Stimulated activated CD4-positive, alpha-beta T cell treated with anti-CD3 and anti-CD28 coated beads, Interleukin-15, amount 100 ng/mL, for 1 hour (primary cell): ENCODE measurements around the gene SRPK1.

ENCODE experiments used
- DNase-seq, 2 donors: peaks; one replicate each; pipeline ENCODE4 v3.0.0-alpha.2; 2020; ENCODE audit warnings: low read depth in 1 of 2, low spot score in 1 of 2

SRPK1 gene

GRCh38 chr6:35903679-35904078 is 17.2 kb downstream of the SRPK1 start:
- no peak for DNase-seq

GRCh38 chr6:35900448-35900847 is 20.4 kb downstream of the SRPK1 start:
- DNase-seq = no peak

- no peak for DNase-seq
These were observed 22.9 kb downstream of the SRPK1 start for GRCh38 chr6:35898003-35898402.

- no peak for DNase-seq
These were observed 23.4 kb downstream of the SRPK1 start for GRCh38 chr6:35897486-35897885.

- no peak for DNase-seq
These were observed 23.9 kb downstream of the SRPK1 start for GRCh38 chr6:35897036-35897435.

GRCh38 chr6:35896228-35896627 is 24.7 kb downstream of the SRPK1 start:
- DNase-seq = no peak

GRCh38 chr6:35895560-35895959 is 25.3 kb downstream of the SRPK1 start:
- no peak for DNase-seq

- no peak for DNase-seq
These were observed 26.1 kb downstream of the SRPK1 start for GRCh38 chr6:35894776-35895175.

GRCh38 chr6:35893246-35893645 is 27.7 kb downstream of the SRPK1 start:
- DNase-seq = no peak

GRCh38 chr6:35892482-35892881 is 28.4 kb downstream of the SRPK1 start:
- DNase-seq = no peak

- no peak for DNase-seq
These were observed 41.7 kb downstream of the SRPK1 start for GRCh38 chr6:35879151-35879550.

GRCh38 chr6:35876902-35877301 is 44.0 kb downstream of the SRPK1 start:
- DNase-seq = no peak

- no peak for DNase-seq
These were observed 46.2 kb downstream of the SRPK1 start for GRCh38 chr6:35874730-35875129.

- DNase-seq = no peak
These were observed 61.5 kb downstream of the SRPK1 start for GRCh38 chr6:35859367-35859766.

- no peak for DNase-seq
These were observed 63.0 kb downstream of the SRPK1 start for GRCh38 chr6:35857853-35858252.

- no peak for DNase-seq
These were observed 64.6 kb downstream of the SRPK1 start for GRCh38 chr6:35856250-35856649.

- no peak for DNase-seq
These were observed 67.9 kb downstream of the SRPK1 start for GRCh38 chr6:35852994-35853393.

- DNase-seq = no peak
These were observed 70.7 kb downstream of the SRPK1 start for GRCh38 chr6:35850208-35850607.

GRCh38 chr6:35844290-35844689 is 76.6 kb downstream of the SRPK1 start:
- no peak for DNase-seq

- no peak for DNase-seq
These were observed 78.5 kb downstream of the SRPK1 start for GRCh38 chr6:35842381-35842780.

GRCh38 chr6:35839019-35839418 is 81.9 kb downstream of the SRPK1 start:
- no peak for DNase-seq

GRCh38 chr6:35833536-35833935 is 87.4 kb downstream of the SRPK1 start:
- no peak for DNase-seq

- no peak for DNase-seq
These were observed 89.5 kb downstream of the SRPK1 start for GRCh38 chr6:35831257-35832007.
